CD4-positive, alpha-beta T cell treated with Interleukin-4 for 1 hour (primary cell): ENCODE data around the gene DSC1.
"Not testable (repeated sequence)": the region's sequence is repeated elsewhere in the genome, so short reads cannot be mapped to it uniquely, and the experiment has no call there.

Experiments used
- DNase-seq, 2 donors: peaks; one replicate each; pipeline ENCODE4 v3.0.0-alpha.2; 2020 to 2022

The DSC1 gene

DNA sequence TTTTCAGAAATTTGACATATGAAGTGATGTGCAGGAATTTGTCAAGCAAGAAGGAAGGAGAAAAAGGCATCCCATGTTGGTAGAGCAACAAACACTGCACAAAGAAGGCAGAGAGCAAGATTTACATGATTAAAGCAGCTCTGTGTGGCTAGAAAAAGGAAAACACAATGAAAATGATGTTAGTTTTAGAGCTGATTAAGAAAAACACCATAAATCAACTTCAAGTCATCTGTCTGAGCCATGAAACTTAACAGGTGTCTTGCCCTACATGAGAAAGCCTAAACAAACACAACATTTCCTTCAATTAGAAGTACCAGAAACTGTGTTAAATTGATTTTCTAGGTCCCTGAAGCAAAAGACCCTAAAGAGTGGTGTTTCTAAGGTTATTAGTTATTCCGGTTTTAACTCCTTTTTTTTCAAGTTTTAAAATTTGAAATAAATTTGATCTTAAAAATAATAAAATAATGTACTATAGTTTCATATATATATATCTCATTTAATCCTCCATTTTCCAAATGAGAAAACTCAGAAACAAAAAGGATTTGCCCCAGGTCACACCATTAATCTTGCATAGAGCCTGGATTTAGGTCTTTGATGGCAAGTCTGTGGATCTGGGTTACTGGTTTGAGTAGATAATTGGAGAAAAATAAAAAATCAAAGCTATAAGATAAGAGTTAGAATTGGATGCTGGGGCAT lies 8.6 kb upstream of the DSC1 start:
- no peak for DNase-seq

DNA sequence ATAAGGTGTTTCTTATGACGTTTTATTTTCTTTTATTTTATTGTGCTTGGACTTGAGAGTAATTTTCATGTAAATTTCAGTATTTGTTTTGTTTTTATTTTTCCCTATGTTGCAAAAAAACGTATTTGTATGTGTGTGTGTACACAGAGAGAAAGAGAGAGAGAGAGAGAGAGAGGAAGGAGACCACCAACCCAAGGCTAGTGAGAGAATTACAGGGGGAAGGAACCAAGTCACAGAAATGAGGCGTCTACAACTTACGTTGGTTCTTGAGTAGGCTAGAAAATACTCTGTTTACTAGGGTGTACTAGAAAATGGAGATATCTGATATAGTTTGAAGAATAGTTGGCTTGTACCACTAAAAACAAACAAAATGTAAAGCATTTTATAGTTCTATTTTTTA lies 7.7 kb upstream of the DSC1 start:
- no peak for DNase-seq

DNA sequence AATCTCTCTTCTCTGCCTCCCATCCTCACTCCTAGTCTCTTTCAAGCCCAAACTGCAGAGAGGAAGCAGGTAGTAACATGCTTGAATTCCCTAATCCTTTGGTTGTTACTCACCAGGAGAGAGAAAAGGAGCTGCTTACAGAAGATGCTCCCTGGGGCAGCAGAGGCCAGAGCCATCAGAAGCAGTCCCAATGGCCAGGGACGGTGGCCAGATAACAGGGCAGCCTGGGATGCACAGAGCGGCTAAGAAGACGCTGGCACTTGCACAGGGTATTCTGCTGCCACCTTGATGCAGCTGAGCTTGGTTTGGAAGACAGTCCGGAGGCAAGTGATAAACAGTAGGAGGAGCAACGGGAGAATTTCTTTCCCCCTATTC lies 250 bp downstream of the DSC1 start:
- no peak for DNase-seq

DNA sequence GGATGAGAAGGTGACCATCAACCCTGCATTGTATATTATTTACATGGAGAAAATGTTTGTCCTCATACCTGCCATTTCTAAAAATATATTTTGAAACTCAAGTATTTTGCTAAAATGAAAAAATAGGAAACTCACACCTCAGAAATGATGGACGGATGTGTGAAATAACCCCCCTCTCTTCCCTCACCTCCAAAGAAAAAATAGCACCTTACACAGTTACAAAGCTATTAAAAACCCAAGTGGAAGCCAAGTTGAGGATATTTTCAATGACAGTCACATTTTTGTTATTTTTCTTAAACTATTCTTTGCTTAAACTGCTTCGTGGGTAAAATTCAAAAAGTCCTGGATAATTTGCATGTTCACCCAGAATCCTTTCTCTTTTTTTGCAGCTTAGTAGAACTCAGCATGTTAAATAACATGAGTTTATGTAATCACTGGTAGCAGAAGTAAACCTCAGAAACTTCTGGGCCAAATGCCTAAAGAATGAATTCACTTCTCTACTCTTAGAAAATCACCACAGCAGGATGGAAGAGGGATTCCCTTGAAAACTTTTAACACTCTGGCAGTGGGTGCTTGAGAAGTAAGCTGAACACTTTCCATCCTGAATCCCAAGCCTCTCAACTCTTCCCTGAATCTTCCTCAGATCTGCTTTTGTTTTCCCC lies 768 bp downstream of the DSC1 start:
- DNase-seq = no peak

DNA sequence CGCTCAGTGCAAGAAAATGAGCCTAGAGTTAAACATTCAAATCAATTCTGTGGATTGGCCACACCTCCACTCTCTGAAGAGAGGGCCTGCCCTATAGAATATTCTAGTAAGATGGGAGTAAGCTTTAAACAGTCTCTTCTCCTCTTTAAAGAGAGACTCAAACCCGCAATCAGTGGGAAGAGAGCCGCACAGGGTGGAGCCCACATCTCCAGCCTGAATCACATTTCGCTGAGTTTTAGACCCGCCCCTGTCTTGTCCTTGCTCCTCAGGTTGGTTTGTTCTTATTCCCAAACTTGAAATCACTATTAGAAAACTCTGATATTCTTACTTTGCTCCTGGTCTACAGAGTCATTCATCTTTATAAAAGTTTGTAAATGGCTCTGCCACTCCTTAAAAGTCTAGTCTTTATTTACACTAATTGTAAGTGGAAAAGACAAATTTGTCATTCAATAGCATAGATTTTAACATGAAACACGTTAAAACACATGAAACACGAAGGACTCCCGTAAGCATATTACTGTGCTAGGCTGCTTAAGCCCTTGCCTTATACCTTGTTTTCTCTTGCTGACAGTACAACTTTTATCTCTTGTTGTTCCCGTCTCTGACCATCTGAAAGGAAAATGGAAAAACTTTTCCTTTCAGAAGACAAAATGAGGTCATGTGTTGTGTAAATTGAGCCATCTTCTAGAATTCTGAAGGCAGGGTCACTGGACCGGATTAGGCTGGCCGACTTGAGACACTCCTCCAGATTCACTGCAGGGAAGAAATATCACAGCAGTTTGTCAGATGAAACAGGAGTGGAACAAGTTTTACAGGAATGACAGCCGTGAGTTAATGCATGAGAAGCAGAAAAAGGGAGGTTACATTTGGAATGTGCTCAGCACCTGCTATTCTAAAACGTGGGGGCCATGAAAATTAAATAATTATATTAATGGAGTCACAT lies 5.6 kb downstream of the DSC1 start:
- DNase-seq = no peak

DNA sequence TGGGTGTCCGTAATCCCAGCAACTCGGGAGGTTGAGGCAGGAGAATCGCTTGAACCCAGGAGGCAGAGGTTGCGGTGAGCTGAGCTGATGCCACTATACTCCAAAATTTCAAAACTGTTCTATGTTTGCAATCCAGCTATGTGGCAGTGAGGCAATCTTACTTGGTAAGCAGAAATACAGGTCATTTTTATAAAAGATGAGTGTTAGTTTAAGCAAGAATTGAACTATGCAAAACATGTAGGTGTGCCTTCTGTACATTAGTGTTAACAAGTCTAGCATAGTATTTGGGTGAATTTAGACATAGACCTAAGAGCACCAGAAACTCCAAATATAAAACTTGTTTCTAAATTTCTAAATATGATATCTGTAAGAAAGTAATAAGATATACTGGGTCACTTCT lies 7.2 kb downstream of the DSC1 start:
- DNase-seq = no peak

DNA sequence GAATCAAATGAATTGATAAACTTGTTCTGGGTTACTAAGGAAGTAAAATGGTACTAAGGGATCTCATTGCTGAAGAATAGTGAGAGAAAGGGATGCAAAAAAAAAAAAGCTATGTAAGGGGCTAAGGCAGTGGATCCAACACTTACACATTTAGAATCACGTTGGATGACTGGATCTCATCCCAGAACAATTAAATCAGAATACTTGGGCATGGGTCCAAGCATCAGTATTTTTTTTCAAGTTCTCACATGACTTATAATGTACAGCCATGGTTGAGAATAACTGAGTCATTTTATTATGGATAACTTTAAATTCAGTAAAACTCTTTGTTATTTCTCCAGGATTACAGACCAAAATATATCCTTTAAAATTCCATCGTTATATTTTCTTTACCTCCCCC lies 8.5 kb downstream of the DSC1 start:
- no peak for DNase-seq

DNA sequence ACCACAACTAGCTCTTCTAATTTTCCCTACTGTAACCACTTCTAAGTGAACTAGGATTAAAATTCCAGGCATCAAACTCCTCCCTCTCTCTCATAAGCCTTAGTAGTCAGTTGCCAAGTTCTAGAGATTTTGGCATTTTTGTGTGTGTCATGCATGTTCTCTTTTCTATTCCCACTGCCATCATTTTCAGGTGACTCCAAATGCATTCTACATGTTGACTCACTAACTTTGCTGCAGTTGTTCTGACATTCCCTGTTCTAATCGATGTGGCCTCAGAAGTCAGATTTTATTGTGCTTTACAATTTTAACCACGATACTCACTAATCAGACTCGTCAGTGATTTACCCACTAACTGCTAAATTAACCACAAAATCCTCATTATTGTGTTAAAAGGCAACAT lies 13.3 kb downstream of the DSC1 start:
- no peak for DNase-seq

DNA sequence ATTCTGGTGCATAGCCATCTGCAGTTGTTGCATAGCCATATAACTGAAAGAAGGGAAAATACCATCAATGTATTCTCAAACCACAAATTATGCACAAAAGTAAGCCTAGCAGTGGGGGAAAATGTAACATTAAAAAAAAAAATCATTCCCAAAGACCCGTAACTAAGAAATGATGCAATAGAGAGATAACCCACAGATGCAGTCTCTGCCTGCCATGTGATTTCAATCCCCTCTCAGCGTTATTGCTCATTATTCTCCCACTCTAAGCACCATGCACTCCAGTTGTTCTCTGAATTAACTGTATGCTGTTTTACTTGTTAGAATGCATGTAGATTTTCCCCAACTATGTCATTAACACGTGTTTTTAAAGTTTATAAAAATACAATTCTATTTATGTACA lies 14.1 kb downstream of the DSC1 start:
- DNase-seq = no peak

DNA sequence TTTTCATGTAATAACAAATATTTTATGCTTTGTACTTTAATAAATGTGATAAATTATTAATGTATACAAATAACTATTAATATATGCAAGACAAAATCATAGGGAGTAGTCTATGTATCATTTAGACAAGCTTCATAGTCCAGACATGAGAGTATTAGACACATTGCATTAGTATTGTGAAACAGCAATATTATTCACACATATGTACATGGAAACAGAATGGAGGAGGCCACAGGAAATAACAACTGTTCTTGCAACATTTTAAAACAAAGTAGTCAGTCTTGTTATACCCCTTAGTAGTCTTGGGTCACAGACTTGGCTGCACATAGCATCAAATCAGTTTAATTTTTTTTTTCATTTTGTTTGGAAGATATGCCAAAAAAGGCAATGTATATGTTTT lies 15.8 kb downstream of the DSC1 start:
- no peak for DNase-seq

DNA sequence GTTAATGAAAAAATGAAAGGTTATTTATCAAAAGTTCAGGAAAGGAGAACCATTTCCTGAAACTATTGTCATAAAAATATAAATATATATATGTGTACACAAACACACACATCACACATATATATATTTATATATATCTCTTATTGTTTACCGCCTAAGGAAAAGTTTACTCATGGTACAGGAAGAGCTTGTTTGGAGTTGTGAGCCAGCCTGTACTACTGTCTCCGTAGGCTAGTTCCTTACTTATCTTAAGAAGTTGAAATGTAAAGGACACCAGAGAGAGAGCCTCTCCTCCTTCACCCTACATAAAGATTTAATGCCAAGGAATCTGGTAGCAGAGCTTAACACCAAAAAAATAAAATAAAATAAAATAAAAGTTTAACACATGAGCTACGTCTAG lies 19.6 kb downstream of the DSC1 start:
- no peak for DNase-seq

DNA sequence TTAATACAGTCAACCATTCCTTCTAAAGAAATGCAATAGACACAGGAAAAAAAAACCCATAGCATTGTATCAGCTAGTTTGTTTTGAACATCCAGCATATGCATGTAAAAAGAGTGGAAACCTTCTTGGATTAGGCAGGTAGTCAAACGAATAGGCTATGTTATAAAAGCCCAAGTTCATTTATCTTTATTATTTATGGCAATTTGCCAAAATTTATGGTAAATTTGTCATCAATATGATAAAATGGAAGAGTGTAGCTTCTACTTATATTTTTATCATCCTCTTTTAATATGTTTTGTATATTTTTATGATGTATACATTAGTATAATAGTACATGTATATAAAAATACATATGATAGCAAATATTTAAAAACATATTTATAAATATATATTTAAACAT lies 23.9 kb downstream of the DSC1 start:
- DNase-seq = no peak

DNA sequence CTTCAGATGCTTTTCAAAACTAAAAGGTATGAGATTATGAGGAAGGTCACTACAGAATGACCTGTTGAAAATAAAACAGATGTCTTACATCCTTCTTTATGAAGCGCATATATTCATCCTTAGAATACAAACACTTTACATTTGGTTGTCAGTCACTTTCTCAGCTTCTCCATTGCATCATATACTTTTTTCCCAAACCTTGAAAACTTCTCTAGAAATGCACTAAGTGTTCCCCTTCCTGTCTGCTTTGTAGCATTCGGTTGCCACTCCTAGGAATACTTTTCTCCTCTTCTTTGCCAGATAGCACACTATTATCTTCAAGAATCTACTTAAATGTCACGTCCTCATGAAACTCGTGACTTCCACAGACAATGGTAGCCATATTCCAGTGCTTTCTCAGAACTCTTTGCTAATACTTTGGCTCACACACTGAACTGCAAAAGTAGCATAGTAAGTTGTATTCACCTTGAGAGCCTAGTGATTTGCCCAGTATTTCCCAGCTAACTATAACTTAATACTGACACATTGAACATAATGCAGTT lies 27.6 kb downstream of the DSC1 start:
- DNase-seq = no peak

DNA sequence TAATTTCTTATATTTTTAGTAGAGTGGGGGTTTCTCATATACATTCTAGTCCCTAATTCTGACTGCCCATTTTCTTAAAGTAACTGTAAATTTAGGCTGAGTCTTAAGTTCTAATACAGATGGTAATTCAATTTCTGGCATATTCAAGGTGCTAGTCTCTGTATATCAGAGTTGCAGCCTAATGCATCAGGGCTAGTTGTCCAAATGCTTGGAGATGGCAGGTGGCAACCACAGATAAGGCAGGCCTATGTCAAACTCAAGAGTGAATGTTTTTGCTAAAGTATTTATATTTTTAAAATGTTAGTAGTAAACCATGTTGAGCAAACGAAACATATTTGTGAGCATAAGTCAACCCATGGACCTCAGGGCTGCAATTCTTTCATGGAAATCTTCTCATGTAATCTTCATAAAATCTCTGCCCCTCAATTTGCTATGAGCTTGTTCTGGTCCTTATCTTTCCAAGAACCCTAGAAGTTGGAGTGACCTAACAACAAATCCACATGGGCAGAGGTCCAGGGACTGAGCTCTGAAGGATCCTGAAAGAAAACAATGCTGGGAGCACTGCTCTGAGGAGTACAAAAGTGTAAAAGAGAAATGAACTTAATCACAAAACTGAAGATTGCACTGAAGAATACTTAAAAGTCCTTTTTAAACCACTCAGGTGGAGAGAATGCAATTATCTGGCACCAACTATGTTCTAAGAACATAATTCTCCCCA lies 33.1 kb downstream of the DSC1 start:
- no peak for DNase-seq

DNA sequence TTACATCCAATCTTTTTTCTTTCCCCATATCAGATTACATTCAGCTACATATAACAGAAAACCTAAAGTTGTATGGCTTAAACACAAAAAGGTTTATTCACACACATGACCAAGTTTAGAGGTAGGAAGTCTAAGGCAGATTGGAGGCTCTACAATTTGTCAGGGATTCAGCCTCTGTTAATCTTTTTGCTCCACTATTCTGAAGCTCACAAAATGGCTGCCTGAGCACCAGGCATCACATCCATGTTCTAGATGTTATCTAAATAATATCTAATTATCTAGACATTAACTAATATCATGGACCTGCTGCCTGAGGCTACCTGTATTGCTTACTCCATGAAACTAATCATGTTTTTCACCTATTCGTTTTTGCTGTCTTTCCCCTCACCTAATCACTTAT lies 36.8 kb downstream of the DSC1 start:
- DNase-seq = no peak

DNA sequence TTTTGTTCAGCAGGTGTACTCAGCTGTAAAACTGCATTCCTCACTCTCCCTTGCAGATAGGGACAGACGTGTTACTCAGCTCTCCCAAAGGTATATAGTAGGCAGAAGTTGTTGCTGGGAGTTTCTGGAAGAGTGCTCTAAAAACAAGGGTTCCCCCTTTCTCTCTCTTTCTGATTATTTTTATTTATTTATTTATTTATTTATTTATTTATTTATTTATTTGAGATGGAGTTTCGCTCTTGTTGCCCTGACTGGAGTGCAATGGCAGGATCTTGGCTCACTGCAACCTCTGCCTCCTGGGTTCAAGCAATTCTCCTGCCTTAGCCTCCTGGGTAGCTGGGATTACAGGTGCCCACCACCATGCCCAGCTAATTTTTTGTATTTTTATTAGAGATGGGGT lies 39.5 kb downstream of the DSC1 start:
- not testable (repeated sequence) for DNase-seq

DNA sequence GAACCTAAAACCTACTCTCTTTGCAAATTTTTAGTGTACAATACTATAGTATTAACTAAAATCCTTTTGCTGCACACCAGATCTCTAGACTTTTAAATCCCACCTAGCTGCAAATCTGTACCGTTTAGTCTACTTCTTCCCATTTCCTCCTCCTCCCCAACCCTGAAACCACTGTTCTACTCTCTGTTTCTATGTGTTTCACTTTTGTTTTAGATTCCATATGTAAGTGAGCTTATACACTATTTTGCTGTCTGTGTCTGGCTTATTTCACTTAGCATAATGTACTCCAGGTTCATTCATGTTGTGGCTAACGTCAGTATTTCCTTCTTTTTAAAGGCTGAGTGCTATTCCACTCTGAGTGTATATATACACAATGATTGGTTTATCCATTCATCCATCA lies 42.1 kb downstream of the DSC1 start:
- DNase-seq = no peak

DNA sequence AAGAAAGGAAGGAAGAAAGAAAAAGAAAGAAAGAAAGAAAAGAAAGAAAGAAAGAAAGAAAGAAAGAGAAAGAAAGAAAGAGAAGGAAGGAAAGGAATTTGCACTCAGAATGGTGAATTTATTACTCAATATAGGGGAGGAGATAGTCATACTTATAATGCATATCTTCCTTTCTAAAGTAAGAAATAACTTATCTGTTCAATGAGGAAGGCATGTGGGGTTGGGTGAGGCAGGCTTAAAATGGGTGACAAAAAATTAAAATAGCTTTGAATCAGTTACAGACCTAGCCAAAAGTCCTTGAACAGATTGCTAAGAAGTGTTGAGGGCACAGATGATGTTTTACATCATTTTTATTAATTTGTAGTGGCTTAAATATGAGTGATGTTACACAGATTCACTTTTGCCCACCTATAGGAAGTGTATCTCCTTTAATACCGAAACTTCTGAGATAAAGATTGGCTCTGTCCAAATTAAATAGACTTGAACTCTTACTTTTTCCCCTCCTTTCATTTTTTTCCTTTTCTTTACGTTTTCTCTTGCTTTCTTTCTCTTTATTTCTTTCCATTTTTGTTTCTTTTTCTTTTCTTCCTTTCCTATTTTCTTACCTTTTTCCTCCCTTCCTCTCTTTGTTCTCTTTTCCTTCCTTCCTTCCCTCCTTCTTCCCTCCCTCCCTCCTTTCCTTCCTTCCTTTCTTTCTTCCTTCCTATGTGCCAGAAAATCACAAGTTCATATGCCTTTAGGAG lies 45.6 kb downstream of the DSC1 start:
- no peak for DNase-seq

DNA sequence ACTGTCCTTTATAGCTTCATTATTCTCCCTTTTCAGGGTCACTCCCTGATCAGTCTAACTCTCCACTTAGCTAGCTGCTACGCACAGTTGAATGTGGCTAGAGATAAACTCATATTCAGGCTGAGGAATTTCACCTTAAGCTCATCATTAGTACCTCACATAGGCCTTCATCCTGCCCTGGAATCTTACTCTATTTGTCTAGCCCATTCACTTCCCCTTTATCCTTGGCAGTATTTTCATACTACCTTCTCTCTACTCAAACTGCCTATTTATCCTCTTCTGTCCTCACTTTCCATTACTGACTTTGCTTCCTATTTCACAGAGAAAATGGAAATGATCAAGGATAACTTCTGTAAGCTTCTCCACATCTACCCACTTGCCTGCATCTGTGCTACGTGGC lies 49.9 kb downstream of the DSC1 start:
- no peak for DNase-seq

DNA sequence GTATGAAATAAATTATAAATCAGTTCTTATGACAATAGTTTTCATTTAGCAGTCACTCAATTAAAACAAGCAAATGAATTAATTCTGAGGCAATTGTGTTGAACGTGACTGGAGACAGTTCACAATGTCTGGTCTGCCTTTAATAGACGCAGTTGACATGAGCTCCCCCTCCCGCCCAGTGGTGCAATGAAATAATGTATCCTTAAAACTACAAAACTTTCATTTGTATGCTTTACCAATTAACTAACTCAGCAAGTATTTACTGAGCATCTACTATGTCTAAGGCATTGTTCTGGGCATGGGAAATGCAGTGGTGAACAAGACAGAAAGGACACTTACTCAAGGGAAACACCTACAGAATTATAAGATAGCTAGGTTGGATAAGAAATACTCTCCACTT lies 56.9 kb downstream of the DSC1 start:
- DNase-seq = no peak

DNA sequence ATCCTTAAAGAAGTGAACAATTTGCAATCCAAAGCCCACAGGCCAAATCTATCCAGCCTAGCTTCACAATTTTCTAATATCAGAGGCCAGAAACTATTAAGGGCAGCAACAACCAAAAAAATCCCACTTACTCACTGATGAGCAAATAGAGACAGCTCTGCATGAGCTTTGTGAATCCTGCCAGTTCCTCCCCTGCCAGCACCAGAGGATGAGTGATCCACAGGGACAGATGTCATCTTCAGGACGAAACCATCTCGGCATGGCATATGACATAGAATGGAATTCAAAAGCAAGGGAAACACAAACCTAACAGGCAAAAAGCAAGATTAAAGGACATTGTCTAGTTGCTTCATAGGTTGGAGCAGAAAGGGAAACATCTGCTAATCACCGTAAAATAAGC lies 58.2 kb downstream of the DSC1 start:
- DNase-seq = no peak

DNA sequence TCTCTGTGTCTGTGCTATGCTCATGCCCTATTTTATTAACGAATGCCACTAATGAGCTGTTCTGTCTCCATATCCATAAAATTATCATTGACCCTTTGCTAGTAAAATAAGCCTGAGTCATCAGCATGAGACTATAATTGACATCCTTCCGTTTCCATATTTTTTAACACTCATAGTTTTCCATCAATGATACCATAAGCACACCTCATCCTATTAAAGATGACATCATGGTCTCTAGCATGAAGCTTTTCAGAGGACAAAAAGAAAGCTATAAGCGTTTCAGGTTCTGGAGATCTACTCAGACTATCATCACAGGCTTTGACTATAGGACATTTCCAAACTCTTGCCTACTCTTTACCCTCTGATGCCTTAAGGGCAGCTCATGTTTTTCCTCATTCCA lies 59.2 kb downstream of the DSC1 start:
- no peak for DNase-seq
